H9 (cell line): ENCODE data around the gene MEGF9. TPM values are rescaled to one million over a fixed set of nuclear protein-coding genes. Genes with fewer than 3 reads are reported as not detected.

Experiments
- DNase-seq: peaks from one replicate; pipeline ENCODE4 v3.0.0-alpha.2; 2017
- H2AFZ ChIP-seq: one replicate; pipeline ENCODE4 v1.6.1; 2013; ENCODE audit warnings: mild to moderate bottlenecking, low read length, control low read depth, moderate library complexity
- H2AK5ac ChIP-seq: 2 replicates; pipeline ENCODE4 v1.6.1; 2013; ENCODE audit warnings: low read length, control low read depth, mixed read lengths; ENCODE audit not compliant: insufficient read length
- H2BK120ac ChIP-seq: one replicate; pipeline ENCODE4 v1.6.1; 2013; ENCODE audit warnings: low read depth, mild to moderate bottlenecking, low read length, control low read depth, inconsistent platforms; ENCODE audit not compliant: poor library complexity, severe bottlenecking
- H2BK12ac ChIP-seq: 2 replicates; pipeline ENCODE4 v1.6.1; 2013; ENCODE audit warnings: low read length, control low read depth, mixed read lengths, low read depth; ENCODE audit not compliant: insufficient read length
- H2BK15ac ChIP-seq: 2 replicates; pipeline ENCODE4 v1.6.1; 2013; ENCODE audit warnings: low read depth, low read length, control low read depth
- H2BK20ac ChIP-seq: one replicate; pipeline ENCODE4 v1.6.1; 2013; ENCODE audit warnings: low read depth, mild to moderate bottlenecking, low read length, control low read depth, inconsistent platforms; ENCODE audit not compliant: poor library complexity, severe bottlenecking
- H2BK5ac ChIP-seq: 2 replicates; pipeline ENCODE4 v1.6.1; 2013; ENCODE audit warnings: low read length, control low read depth, mixed read lengths; ENCODE audit not compliant: insufficient read length
- H3K14ac ChIP-seq: 2 replicates; pipeline ENCODE4 v1.6.1; 2013; ENCODE audit warnings: low read length, control low read depth; ENCODE audit not compliant: insufficient read depth
- H3K18ac ChIP-seq: 2 replicates; pipeline ENCODE4 v1.6.1; 2013; ENCODE audit warnings: low read depth, mild to moderate bottlenecking, mixed read lengths, low read length, control low read depth; ENCODE audit not compliant: insufficient read length
- H3K23ac ChIP-seq: 2 replicates; pipeline ENCODE4 v1.6.1; 2013; ENCODE audit warnings: low read length, control low read depth, mixed read lengths, low read depth; ENCODE audit not compliant: insufficient read length
- H3K23me2 ChIP-seq: 2 replicates; pipeline ENCODE4 v1.6.1; 2013; ENCODE audit warnings: low read depth, mild to moderate bottlenecking, mixed read lengths, low read length, control low read depth; ENCODE audit not compliant: insufficient read length, poor library complexity, severe bottlenecking
- H3K27ac ChIP-seq: 2 replicates; pipeline ENCODE4 v1.5.1; 2013; ENCODE audit warnings: low read length, control low read depth, mixed read lengths, low read depth; ENCODE audit not compliant: insufficient read length
- H3K27me3 ChIP-seq: 2 replicates; pipeline ENCODE4 v1.6.1; 2013; ENCODE audit warnings: low read length, control low read depth, inconsistent platforms; ENCODE audit not compliant: insufficient read depth
- H3K4ac ChIP-seq: 2 replicates; pipeline ENCODE4 v1.6.1; 2013; ENCODE audit warnings: low read depth, mild to moderate bottlenecking, control low read depth, inconsistent platforms, low read length, moderate library complexity
- H3K4me1 ChIP-seq: 2 replicates; pipeline ENCODE4 v1.6.1; 2013; ENCODE audit warnings: low read length, control low read depth, inconsistent platforms; ENCODE audit not compliant: insufficient read depth
- H3K4me2 ChIP-seq: 2 replicates; pipeline ENCODE4 v1.6.1; 2013; ENCODE audit warnings: low read length, control low read depth, mixed read lengths; ENCODE audit not compliant: insufficient read length, insufficient read depth
- H3K56ac ChIP-seq: 2 replicates; pipeline ENCODE4 v1.6.1; 2013; ENCODE audit warnings: low read depth, mild to moderate bottlenecking, mixed read lengths, low read length, control low read depth; ENCODE audit not compliant: insufficient read length
- H3K79me1 ChIP-seq: 2 replicates; pipeline ENCODE4 v1.6.1; 2013; ENCODE audit warnings: low read depth, mild to moderate bottlenecking, moderate library complexity, low read length, control low read depth, inconsistent platforms; ENCODE audit not compliant: insufficient read depth, poor library complexity, severe bottlenecking
- H3K79me2 ChIP-seq: 2 replicates; pipeline ENCODE4 v1.6.1; 2013; ENCODE audit warnings: low read length, control low read depth, inconsistent platforms; ENCODE audit not compliant: insufficient read depth
- H3K9ac ChIP-seq: 2 replicates; pipeline ENCODE4 v1.6.1; 2013; ENCODE audit warnings: low read length, control low read depth, mixed read lengths; ENCODE audit not compliant: insufficient read length; ENCODE audit errors: extremely low read depth
- H3K9me3 ChIP-seq: one replicate; pipeline ENCODE4 v1.6.1; 2013; ENCODE audit warnings: low read depth, low read length, inconsistent platforms; ENCODE audit not compliant: control insufficient read depth
- H3T11ph ChIP-seq: one replicate; pipeline ENCODE4 v1.6.1; 2013; ENCODE audit warnings: mild to moderate bottlenecking, low read length, control low read depth, inconsistent platforms
- H4K20me1 ChIP-seq: one replicate; pipeline ENCODE4 v1.6.1; 2013; ENCODE audit not compliant: control insufficient read depth, insufficient read length, insufficient read depth
- H4K5ac ChIP-seq: 2 replicates; pipeline ENCODE4 v1.6.1; 2013; ENCODE audit warnings: low read depth, mild to moderate bottlenecking, mixed read lengths, low read length, control low read depth; ENCODE audit not compliant: insufficient read length
- H4K8ac ChIP-seq: replicated peaks from 2 replicates; pipeline ENCODE4 v1.6.1; 2013; ENCODE audit warnings: low read length, control low read depth, mixed read lengths, low read depth; ENCODE audit not compliant: insufficient read length
- H4K91ac ChIP-seq: 2 replicates; pipeline ENCODE4 v1.6.1; 2013; ENCODE audit warnings: low read depth, mild to moderate bottlenecking, moderate library complexity, mixed read lengths, low read length, control low read depth; ENCODE audit not compliant: insufficient read length
- H3K27ac Mint-ChIP-seq, 3 experiments: 2 replicates in 2 of 3; 3 replicates in 1 of 3; pipeline ENCODE4 v1.8.0; 2020 to 2021; ENCODE audit warnings: mixed read lengths in 3 of 3, mild to moderate bottlenecking in 1 of 3, moderate library complexity in 1 of 3
- H3K27me3 Mint-ChIP-seq: 2 replicates; pipeline ENCODE4 v1.8.0; 2021; ENCODE audit warnings: low read depth, mild to moderate bottlenecking, moderate library complexity, mixed read lengths
- H3K36me3 Mint-ChIP-seq, 3 experiments: 2 replicates in 2 of 3; 3 replicates in 1 of 3; pipeline ENCODE4 v1.8.0; 2020 to 2021; ENCODE audit warnings: low read depth in 3 of 3, mixed read lengths in 3 of 3; ENCODE audit not compliant: insufficient read depth in 1 of 3
- H3K4me1 Mint-ChIP-seq, 2 experiments: 2 replicates each; pipeline ENCODE4 v1.8.0; 2020; ENCODE audit warnings: mixed read lengths in 2 of 2
- H3K4me3 Mint-ChIP-seq, 2 experiments: 2 replicates in 1 of 2; 3 replicates in 1 of 2; pipeline ENCODE4 v1.8.0; 2020 to 2021; ENCODE audit warnings: mild to moderate bottlenecking in 2 of 2, mixed read lengths in 2 of 2, moderate library complexity in 1 of 2
- H3K9me3 Mint-ChIP-seq, 2 experiments: 2 replicates in 1 of 2; 3 replicates in 1 of 2; pipeline ENCODE4 v1.8.0; 2020; ENCODE audit warnings: mild to moderate bottlenecking in 2 of 2, mixed read lengths in 2 of 2, moderate library complexity in 1 of 2
- total RNA-seq: library from RNA; stranded (reverse); gene quantifications from 2 replicates; pipeline ENCODE4 v1.2.1, GENCODE V29; 2021
- TF ChIP-seq, protein P1 (sequence below): fragments of 200-600 bp; sonication (generic); conservative IDR thresholded peaks from 3 replicates; pipeline ENCODE4 v1.8.0; 2021; ENCODE audit warnings: antibody characterized with exemption, mild to moderate bottlenecking

The MEGF9 gene
- total RNA-seq, 1 experiment from 2014 or later: 0.94 TPM

DNA sequence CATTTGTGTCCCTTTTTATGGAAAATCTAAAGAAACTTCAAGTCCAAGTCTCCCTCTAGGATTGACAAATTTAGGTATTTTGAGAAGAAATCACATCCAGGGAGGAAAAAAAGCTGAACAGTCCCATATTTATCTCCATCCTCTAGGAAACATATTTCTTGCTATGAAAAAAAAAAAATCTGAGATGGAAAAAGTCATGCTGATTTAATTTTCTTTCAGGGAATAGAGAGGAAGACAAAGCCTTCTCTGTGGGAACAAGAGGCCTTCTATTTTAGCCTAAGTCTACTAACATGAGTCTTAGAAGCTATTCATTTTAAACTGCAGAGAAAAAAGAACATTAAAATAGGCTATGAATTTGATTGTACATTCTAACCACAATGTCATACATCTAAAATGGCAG is 71.2 kb downstream of the MEGF9 start:
- no peak overlapping the region for H3K27ac Mint-ChIP-seq

More for the DNA sequence above, 71.2 kb downstream of the MEGF9 start:
- Histone ChIP-seq H4K20me1 (no peaks in the 10 kb centered on the region), H3K27me3 (no peaks in the 10 kb centered on the region; the same call in 1 of the 2 replicates), H3K4me1 (no peaks in the 10 kb centered on the region), H2BK120ac (no peak overlapping the region), H3K14ac (no peak overlapping the region), H4K5ac (no peak overlapping the region), H3K23me2 (no peaks in the 10 kb centered on the region), H2BK20ac (no peak overlapping the region), H3K23ac (no peak overlapping the region), H3T11ph (no peak overlapping the region), H3K79me2 (no peaks in the 10 kb centered on the region), H2AFZ (no peak overlapping the region), H2BK12ac (no peak overlapping the region), H3K9ac (no peak overlapping the region), H4K91ac (no peak overlapping the region), H2BK15ac (no peak overlapping the region), H2BK5ac (no peak overlapping the region), H3K9me3 (no peaks in the 10 kb centered on the region), H3K4me2 (no peak overlapping the region), H3K18ac (no peak overlapping the region), H2AK5ac (no peak overlapping the region), H3K4ac (no peak overlapping the region), H4K8ac (no peak overlapping the region), H3K27ac (no peak overlapping the region), H3K56ac (no peak overlapping the region), H3K79me1 (no peaks in the 10 kb centered on the region)
- Mint-ChIP-seq H3K9me3 (no peaks in the 10 kb centered on the region), H3K4me3 (no peak overlapping the region), H3K27me3 (no peaks in the 10 kb centered on the region), H3K4me1 (peaks cover 0 to 12% of the 10 kb centered on the region in 2 experiments; a peak in 3 of 4 replicates), H3K36me3 (no peaks in the 10 kb centered on the region)
- DNase-seq: no peak
- TF ChIP-seq, protein P1, sequence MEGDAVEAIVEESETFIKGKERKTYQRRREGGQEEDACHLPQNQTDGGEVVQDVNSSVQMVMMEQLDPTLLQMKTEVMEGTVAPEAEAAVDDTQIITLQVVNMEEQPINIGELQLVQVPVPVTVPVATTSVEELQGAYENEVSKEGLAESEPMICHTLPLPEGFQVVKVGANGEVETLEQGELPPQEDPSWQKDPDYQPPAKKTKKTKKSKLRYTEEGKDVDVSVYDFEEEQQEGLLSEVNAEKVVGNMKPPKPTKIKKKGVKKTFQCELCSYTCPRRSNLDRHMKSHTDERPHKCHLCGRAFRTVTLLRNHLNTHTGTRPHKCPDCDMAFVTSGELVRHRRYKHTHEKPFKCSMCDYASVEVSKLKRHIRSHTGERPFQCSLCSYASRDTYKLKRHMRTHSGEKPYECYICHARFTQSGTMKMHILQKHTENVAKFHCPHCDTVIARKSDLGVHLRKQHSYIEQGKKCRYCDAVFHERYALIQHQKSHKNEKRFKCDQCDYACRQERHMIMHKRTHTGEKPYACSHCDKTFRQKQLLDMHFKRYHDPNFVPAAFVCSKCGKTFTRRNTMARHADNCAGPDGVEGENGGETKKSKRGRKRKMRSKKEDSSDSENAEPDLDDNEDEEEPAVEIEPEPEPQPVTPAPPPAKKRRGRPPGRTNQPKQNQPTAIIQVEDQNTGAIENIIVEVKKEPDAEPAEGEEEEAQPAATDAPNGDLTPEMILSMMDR: no peak
